Stimulated activated CD8-positive, alpha-beta memory T cell treated with anti-CD3 and anti-CD28 coated beads, Interleukin-12 subunit alpha, Interleukin-12 subunit beta, amount 100 ng/mL, for 24 hours (primary cell): ENCODE results near the gene CCDC85C.

Experiments used
- DNase-seq: peaks from one replicate; pipeline ENCODE4 v3.0.0-alpha.2; 2020; ENCODE audit errors: extremely low read depth

CCDC85C gene

DNA sequence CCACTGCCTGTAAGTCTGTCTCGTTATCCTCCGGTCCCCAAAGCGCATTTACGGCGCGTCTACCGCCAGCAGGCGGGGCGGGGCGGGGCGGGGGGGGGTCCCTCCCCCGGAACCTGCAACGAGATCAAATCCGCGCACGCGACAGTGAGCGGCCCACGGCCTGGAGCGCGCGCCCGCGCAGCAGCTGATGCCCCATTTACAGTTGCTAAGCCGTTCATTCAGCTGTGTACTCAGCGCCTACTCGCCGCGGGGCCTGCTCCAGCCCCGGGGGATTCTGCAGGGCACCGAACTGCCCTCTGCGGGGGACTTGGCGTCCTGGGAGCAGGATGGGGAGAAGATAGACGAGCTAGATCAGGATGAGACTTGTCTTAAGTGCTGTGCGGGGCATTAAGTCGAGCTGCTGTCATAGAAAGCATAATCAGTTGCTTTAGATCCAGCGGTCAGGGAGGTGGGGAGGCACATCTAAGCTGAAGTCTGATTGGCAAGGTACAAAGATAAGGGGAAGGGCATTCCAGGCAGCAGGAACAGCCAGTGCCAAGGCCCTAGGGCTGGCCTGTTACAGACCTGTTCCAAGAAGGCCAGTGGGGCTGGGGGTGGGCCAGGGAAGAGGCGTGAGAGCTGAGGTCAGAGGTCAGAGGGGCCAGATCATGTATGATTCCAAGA lies 1.4 kb upstream of the CCDC85C start:
- peak; percentile 35 for DNase-seq

DNA sequence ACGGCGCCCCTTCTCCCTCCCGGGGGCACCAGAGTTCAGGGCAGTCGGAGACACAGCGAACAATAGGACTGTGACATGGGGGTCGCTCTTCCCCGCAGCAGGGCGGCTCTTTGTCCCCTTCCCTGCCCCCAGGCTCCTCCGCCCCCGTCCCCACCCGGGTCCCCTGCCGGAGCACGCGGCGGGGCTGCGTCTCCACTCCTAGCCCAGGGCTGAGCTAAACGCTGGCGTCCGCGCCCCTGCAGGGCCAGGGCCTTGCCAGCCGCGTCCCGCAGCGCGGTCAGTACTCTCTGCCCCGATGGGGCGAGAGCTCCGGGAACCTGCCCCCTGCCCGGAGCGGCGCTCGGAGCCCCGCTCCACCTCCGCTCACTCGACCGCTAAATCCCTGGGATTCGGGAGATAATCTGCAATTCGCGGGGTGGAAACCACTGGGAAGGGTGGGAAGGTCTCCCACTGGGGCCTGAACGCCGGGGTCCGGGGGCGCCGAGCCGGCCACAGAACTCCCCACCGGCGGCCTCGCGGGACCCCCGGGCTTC lies 825 bp upstream of the CCDC85C start:
- DNase-seq = no peak

DNA sequence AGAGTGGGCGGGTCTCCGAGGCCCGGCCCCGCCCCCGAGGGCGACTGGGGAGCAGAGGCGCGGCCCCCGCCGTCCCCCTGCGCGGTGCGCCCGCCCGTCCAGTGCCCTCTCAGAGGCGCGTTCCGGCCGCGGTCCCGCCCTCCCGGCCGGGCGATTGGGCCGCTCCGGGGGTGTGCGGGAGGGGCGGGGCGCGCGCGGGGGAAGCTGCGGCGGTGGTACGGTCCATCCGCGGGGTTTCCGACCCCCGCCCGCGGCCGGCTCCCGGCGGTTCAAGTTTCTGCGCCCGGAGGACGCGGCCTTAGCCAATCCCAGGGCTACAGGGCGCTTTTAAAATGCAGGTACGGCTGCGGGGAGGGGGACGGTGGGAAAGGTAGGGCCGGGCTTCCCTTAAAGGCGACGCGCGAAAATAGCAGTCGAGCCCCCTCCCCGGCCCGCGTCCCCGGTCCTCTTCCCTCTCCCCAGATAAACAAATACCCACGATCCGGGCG lies 315 bp upstream of the CCDC85C start:
- DNase-seq = peak; percentile 76

DNA sequence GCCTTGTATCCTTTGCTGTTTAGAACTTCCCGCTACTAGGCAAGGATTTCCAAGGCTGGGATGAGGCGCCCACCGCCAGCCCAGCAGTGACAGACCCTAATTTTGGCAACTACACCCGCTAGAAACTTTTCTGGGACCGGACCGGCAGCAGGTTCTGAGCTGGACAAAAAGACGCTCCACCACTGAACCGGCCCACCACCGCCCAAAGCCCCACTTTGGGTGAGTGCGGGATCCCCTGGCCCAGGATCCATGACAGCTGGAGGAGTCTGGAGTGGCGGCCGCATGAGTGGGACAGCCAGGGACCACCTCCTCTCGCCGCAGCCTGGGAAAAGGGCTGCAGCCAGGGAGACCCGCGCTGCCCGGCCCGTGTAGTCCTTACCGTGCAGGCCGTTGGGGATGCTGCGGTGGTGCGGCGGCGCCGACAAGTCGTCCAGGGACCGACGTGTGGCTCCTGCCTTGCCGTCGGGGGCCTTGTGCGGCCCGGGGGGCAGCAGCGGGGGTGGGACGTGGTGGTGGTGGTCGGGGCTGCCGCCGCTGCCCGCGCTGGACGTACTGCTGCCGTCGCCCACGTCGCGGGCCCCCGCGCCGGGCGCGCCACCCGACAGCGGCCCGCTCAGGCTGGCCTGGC lies 1.1 kb downstream of the CCDC85C start:
- no peak for DNase-seq

- DNase-seq = no peak
Observed at GRCh38 chr14:99602054-99602787, 1.8 kb downstream of the CCDC85C start.

- DNase-seq = no peak
Observed at GRCh38 chr14:99601361-99601831, 2.6 kb downstream of the CCDC85C start.

GRCh38 chr14:99600232-99600888 lies 3.6 kb downstream of the CCDC85C start:
- no peak for DNase-seq

DNA sequence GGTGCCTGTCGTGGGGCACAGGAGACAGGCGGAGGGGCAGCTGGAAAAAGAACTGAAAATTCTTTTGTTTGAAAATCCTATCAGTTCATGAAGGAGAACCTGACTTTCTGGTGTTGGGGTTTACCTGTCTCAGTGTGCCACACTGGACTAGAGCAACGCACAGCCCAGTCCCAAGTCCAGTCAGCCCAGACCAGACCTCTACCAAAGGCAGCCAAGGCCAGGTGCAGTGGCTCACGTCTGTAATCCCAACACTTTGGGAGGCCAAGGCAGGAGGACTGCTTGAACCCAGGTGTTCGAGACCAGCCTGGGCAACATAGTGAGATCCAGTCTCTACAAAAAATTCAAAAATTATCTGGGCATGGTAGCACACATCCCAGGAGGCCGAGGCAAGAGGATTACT lies 4.6 kb downstream of the CCDC85C start:
- no peak for DNase-seq

GRCh38 chr14:99598774-99599173 lies 5.2 kb downstream of the CCDC85C start:
- DNase-seq = no peak

- no peak for DNase-seq
Observed at GRCh38 chr14:99597911-99598600, 6.0 kb downstream of the CCDC85C start.

GRCh38 chr14:99596772-99597171 lies 7.2 kb downstream of the CCDC85C start:
- no peak for DNase-seq

DNA sequence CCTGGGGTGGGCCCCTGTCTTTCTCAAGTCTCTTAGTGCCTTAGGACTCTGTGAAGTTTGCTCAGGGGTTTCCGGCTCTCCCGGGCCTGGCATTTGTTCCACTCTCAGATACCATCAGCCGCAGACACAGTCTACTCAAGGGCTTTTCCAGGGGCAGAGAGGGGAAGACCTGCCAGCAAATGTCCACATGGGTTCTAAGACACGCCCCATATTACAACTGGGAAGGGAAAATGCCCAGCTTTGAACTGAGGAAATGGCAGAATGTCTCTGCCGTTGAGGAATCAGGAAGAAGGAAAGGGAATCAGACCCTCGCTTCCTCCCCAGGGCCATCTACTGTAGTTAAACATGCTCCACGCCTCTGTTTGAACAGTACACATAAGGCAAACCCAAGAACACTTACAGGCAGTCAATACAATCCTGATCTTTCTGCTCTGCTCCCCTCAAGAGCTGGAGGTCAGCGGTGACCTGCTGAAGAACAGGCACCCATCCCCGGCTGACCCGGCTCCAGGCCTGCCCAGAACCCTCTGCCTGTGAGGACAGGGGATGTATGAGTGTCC lies 7.9 kb downstream of the CCDC85C start:
- DNase-seq = no peak

DNA sequence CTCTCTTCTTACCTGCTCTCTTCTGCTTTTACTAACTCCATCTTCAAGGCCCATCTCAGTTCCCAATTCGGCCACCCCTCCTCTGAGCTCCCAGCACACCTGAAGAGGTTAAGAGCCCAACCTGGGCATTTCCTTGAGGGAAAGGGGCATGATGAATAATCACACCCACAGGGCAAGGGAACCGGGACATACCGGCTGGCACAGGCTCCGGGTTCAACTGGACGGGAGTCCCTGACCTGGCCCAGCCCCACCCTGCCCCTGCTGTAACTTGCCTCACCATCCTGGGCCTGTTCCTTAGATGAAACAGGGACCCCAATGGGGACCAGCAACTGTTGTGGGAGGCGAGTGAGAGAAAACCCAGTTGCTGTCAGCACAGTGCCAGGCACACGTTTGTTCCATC lies 8.5 kb downstream of the CCDC85C start:
- DNase-seq = no peak

DNA sequence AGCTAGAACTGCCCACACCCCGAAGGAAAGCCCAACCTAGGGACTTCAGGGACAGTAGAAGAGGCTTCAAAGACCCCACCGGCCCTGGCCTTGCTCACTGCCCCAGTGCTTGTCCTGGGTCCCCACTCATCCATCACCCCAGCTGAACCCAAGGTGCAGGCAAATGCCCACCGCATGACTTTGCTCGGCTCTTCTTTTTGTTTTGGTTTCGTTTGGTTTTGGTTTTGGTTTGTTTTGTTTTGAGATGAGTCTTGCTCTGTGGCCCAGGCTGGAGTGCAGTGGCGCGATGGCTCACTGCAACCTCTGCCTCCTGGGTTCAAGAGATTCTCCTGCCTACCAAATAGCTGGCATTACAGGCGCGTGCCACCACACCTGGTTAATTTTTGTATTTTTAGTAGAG lies 9.0 kb downstream of the CCDC85C start:
- no peak for DNase-seq

- DNase-seq = no peak
Observed at GRCh38 chr14:99593971-99594841, 9.8 kb downstream of the CCDC85C start.

GRCh38 chr14:99592933-99593753 lies 10.9 kb downstream of the CCDC85C start:
- no peak for DNase-seq

DNA sequence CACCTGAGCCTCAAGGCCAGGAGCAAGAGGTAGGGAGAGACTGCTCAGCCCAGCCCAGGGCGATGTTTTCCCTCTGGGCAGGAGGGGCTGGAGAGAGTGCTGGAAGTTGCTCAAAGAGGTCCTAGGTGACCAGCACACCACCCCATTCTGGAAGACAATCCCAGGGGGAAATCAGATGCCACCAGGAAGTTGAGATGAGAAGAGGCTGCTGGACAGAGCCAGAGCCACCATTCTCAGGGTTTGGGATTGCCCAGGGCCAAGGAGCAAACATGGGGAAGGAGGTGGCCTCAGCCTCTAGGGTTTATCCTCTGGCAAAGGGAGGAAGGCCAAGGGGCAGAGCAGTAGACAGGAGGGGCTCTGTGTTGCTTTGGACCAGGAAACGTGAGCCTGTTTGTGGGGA lies 11.6 kb downstream of the CCDC85C start:
- no peak for DNase-seq

DNA sequence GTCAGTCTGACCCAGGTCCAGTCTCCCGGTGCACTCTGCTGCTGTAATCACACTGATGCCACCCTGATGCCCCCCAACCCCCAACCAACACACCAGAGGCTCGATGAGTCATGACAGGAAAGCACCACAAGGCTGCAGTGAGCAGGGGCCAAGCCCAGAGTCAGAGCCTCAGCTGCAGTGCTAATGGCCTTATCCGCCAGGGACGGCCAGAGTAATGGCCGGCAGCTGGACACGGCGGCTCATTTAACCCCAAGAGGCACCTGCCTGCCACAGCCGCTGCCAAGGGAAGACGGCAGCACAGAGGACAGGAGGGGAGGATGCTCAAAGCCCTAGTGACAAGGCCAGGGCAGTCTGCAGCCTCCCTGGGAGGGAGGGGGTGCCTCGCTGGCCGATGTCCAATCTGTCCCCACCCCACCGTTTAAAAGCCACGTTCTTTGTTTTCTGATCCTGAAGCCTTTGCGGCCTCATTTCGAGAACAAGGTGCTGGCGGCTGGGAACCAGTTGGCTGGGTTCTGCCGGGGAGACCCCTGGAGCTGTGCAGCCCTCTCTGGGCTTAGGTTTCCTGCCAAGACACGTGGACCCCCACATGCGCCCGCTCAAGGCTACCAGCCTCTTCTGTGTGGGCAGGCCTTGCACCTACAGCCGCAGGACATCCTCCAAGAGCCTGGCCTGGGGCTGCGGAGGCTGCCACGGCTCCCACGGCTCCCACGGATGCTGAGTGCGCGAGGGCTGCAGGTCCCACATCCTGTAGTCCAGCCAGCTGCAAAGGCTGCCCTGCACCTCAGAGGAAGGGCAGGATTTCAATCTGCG lies 13.1 kb downstream of the CCDC85C start:
- no peak for DNase-seq
